ENCODE results near the gene MRTFA. TPM values are rescaled to one million over a fixed set of nuclear protein-coding genes. Genes with fewer than 3 reads are reported as not detected.

MRTFA gene
- total and polyA plus RNA-seq, 12 donors, result 12.3 to 141 (median 41.6) TPM

GRCh38 chr22:40635940-40636379 lies 559 bp downstream of the MRTFA start:
- whole genome bisulfite sequencing, 4 donors, result 0 to 5% (median 1%) methylated on average over 2 to 31 of the region's 31 CpGs

GRCh38 chr22:40635043-40635939 lies 1.2 kb downstream of the MRTFA start:
- intact Hi-C loops (cut with DNase I), result no loop called here
- Histone ChIP-seq H3K9me3 (replicated peaks in 1 of 3) (no peaks in the 10 kb centered on the region), H3K4me1 (replicated peaks in 1 of 2) (peaks cover 7 to 24% of the 10 kb centered on the region in 2 donors), H3K27ac (peak overlapping the region in 1 of 5 donors; percentile 67), H3K27me3 (no peaks in the 10 kb centered on the region), H3K4me3 (peak overlapping the region in 2 of 4 donors; percentile 75 to 97), H3K36me3 (replicated peaks in 1 of 2) (no peaks in the 10 kb centered on the region)
- TF ChIP-seq POLR2A (IDR thresholded peaks at IDR 0.05) (peak in 1 of 2 donors; percentile 6), CTCF (IDR thresholded peaks at IDR 0.05) (no peak)
- DNase-seq, result peak in 1 of 7 donors; percentile 20
- WGBS, 4 donors, result 44 to 51% (median 47%) methylated on average over 21 of the region's 21 CpGs

More at GRCh38 chr22:40635940-40636379, 559 bp downstream of the MRTFA start:
- peak in 3 of 7 donors; percentile 27 to 40 (median 39) for DNase-seq
- Histone ChIP-seq H3K27ac (peak overlapping the region in 4 of 5 donors; percentile 67 to 94 (median 90)), H3K9me3 (replicated peaks in 1 of 3) (no peaks in the 10 kb centered on the region), H3K4me1 (replicated peaks in 1 of 2) (peaks cover 7 to 24% of the 10 kb centered on the region in 2 donors), H3K36me3 (replicated peaks in 1 of 2) (no peaks in the 10 kb centered on the region), H3K27me3 (no peaks in the 10 kb centered on the region), H3K4me3 (peak overlapping the region; percentile 49 to 97 (median 79))
- intact Hi-C loops (cut with DNase I), result no loop called here
- TF ChIP-seq POLR2A (IDR thresholded peaks at IDR 0.05) (no peak), CTCF (IDR thresholded peaks at IDR 0.05) (no peak)

- Histone ChIP-seq H3K27me3 (no peaks in the 10 kb centered on the region), H3K4me3 (no peak overlapping the region), H3K9me3 (replicated peaks in 1 of 3) (no peaks in the 10 kb centered on the region), H3K4me1 (replicated peaks in 1 of 2) (peaks cover 7 to 25% of the 10 kb centered on the region in 2 donors), H3K36me3 (replicated peaks in 1 of 2) (no peaks in the 10 kb centered on the region), H3K27ac (no peak overlapping the region)
- TF ChIP-seq CTCF (IDR thresholded peaks at IDR 0.05) (no peak), POLR2A (IDR thresholded peaks at IDR 0.05) (no peak)
- WGBS, 4 donors, result 80 to 89% (median 87%) methylated on average over 11 of the region's 11 CpGs
- intact Hi-C loops (cut with DNase I), result no loop called here
- peak in 1 of 7 donors; percentile 12 for DNase-seq
These were observed 2.2 kb downstream of the MRTFA start for GRCh38 chr22:40634119-40634903.

- Histone ChIP-seq H3K4me1 (replicated peaks in 1 of 2) (peaks cover 6 to 33% of the 10 kb centered on the region in 2 donors), H3K27me3 (no peaks in the 10 kb centered on the region), H3K4me3 (no peak overlapping the region), H3K27ac (no peak overlapping the region), H3K9me3 (replicated peaks in 1 of 3) (no peaks in the 10 kb centered on the region), H3K36me3 (replicated peaks in 1 of 2) (no peaks in the 10 kb centered on the region)
- intact Hi-C loops (cut with DNase I), result no loop called here
- no peak for TF ChIP-seq CTCF (IDR thresholded peaks at IDR 0.05)
- no peak for TF ChIP-seq POLR2A (IDR thresholded peaks at IDR 0.05)
- WGBS, 4 donors, result 96 to 100% (median 99%) methylated on average over 3 of the region's 3 CpGs
- no peak for DNase-seq
These were observed 3.5 kb downstream of the MRTFA start for GRCh38 chr22:40633036-40633435.

All from adrenal gland (tissue), 12 donors.